GM19463 (cell line): Measurements from ENCODE around the gene RNF213.

Experiments used
- ATAC-seq: cut with Tn5 transposase; IDR thresholded peaks from one replicate; pipeline ENCODE4 v1.9.1; 2021; ENCODE audit warnings: mild to moderate bottlenecking, moderate library complexity; ENCODE audit not compliant: unreplicated experiment

Gene RNF213

GRCh38 chr17:80443498-80443897, 182.8 kb downstream of the RNF213 start:
- no peak for ATAC-seq

GRCh38 chr17:80443916-80444643, 183.4 kb downstream of the RNF213 start:
- no peak for ATAC-seq

GRCh38 chr17:80444644-80444979, 184.0 kb downstream of the RNF213 start:
- ATAC-seq: no peak

- no peak for ATAC-seq
Observed at GRCh38 chr17:80445007-80445725, 184.5 kb downstream of the RNF213 start.

GRCh38 chr17:80445726-80446110, 185.1 kb downstream of the RNF213 start:
- no peak for ATAC-seq

- ATAC-seq: no peak
Observed at GRCh38 chr17:80446645-80447405, 186.2 kb downstream of the RNF213 start.

- ATAC-seq: no peak
Observed at GRCh38 chr17:80447790-80448189, 187.1 kb downstream of the RNF213 start.
